Measurements from ENCODE around the gene TXNL4A. TPM values are rescaled to one million over a fixed set of nuclear protein-coding genes. Genes with fewer than 3 reads are reported as not detected.

The TXNL4A gene
- total RNA-seq, 1 donor from 2014 or later: 40.1 TPM

DNA sequence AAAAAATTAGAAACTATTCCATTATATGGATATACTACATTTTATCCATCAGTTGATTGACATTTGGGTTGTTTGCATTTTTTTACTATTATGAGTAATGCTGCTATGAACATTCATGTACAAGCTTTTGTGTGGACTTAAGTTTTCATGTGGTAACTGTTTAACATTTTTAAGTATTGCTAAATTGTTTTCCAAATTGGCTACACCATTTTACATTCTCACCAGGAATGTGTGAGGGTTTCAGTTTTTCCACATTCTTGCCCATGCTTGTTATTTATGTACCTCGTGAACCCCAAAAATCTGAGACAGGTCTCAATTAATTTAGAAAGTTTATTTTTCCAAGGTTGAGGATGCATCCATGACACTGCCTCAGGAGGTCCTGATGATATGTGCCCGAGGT, 3.1 kb upstream of the TXNL4A start:
- no peak for DNase-seq (ENCODE audit: low read depth)

DNA sequence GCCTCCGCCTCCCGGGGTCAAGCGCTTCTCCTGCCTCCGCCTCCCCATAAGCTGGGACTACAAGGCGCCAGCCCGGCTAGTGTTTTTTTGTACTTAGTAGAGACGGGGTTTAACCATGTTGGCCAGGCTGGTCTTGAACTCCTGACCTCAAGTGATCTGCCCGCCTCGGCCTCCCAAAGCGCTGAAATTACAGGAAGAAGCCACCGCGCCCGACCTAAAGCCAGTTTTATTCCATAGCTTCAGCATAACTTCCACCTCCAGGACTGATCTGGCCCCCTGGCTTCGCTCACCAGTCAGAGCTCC, 783 bp upstream of the TXNL4A start:
- DNase-seq (ENCODE audit: low read depth): no peak

DNA sequence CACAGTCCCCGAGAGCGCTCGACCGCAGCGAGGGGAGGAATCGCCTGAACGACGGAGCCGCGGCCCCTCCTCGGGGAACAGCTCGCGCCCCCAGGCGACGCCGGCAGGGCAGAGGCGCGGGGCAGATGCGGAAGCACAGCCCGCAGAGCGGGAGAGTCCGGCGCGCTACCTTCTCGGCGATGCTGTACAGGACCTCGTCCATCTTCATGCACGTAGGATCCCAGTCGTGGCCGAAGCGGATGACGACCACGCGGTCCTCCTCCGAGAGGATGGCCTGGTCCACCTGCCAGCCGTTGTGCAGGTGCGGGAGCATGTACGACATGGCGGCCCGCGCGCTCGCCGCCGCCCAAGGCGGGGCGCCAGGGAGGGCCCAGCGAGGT, 302 bp downstream of the TXNL4A start:
- peak; percentile 10 for DNase-seq (ENCODE audit: low read depth)

GRCh38 chr18:79987566-79987965, 797 bp downstream of the TXNL4A start:
- peak; percentile 37 for DNase-seq (ENCODE audit: low read depth)

DNA sequence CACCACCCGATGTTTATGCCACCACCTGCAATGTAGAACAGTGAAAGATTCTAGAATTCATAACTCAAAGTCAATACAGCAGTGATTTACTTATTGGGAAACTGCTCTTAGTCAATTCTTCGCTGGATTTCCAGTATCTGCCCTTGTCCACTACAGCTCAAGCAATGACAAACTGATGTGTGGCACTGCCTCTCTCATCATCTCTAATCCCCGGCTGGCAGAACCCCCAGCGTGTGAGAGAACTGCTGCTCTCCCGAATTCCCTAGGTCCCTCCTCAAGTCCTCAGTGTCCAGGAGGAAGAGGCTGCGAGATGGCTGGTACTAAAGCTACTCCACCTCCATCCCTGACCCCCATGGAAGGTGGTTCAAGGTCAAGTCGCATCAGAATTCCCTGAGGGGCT, 1.6 kb downstream of the TXNL4A start:
- no peak for DNase-seq (ENCODE audit: low read depth)

- no peak for DNase-seq (ENCODE audit: low read depth)
Observed at GRCh38 chr18:79985172-79985571, 3.2 kb downstream of the TXNL4A start.

- no peak for DNase-seq (ENCODE audit: low read depth)
Observed at GRCh38 chr18:79983793-79984192, 4.6 kb downstream of the TXNL4A start.

DNA sequence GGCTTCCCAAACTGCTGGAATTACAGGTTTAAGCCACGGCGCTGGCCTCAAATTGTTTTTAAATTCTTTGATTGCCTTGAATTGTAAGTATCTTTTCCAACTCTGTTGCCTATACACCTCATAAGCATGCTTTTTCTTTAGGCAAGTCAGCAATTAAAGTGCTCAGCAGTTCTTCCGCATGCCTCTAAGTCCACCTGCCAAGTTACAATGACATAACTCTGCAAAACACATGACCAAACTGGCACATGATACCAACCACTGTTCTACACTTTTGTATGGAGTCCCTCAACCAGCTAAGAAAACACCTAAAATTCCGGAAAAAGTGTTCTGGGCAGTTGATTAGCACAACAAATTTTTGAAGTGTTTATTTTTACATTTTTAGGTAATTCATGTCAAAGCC, 5.1 kb downstream of the TXNL4A start:
- DNase-seq (ENCODE audit: low read depth): peak; percentile 44

- DNase-seq (ENCODE audit: low read depth): no peak
Observed at GRCh38 chr18:79982736-79983135, 5.6 kb downstream of the TXNL4A start.

- no peak for DNase-seq (ENCODE audit: low read depth)
Observed at GRCh38 chr18:79980585-79980984, 7.8 kb downstream of the TXNL4A start.

DNA sequence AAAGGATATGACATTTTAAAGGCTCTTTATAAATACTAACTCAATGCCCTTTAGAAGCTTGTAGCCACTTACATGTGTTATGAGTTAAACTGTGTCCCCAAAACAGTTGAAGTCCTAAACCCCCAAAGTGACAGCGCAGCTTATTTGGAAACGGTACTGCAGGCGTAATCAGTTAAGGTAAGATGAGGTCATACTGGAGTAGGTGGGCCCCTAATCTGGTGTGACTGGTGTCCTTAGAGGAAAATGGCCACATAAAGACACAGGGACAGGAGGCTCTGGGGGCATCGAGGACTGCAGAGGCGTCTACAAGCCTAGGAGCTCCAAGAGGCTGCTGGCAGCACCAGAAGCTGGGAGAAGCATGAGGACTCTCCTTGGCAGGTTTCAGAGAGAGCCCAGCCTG, 8.5 kb downstream of the TXNL4A start:
- no peak for DNase-seq (ENCODE audit: low read depth)

DNA sequence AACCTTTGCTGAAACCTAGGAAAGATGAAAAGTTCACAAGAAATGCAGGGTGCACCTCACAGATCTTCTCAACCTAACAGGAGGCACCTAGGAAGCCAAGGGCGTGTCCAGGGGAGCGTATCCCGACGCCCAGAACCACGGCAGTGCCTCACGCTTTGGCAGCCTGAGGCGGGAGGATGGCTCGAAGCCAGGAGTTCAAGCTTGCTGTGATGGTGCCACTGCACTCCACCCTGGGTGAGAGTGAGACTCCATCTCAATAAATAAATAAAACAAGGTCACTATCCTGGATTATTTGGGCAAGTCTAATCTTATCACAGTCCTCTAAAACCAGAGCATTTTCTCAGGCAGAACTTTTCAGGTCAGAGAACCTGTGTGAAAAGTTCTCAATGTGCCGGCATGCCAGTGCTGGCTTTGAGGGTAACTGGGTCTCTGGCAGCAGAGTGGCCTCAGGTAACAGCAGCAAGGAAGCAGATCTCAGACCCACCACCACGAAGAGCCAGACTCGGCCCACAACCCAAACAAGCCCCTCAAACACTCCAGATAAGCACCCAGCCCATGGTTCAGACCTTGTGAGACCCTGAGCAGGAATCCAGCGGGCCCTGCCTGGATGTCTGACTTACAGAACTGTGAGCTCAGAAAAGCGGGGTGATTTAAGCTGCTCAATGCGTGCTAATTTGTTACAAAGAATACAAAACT, 12.2 kb downstream of the TXNL4A start:
- DNase-seq (ENCODE audit: low read depth): no peak

DNA sequence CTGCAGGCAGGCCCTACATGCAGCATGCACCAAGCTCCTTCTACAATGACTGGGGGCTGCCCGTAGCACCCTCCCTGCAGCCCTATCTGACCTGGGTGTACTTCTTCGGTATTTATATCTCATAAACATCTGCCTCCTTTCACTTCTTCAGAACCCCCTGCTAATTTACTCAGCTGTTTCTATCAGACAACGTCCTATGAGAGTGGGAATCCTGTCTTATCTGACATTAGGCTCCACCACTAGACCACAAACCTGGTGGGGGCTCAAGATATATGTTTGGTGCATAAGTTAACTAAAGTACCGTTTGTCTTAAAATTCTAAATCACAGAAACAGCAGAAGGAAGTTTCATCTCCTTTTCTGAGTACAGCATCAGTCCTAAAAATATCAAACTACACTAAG, 13.3 kb downstream of the TXNL4A start:
- DNase-seq (ENCODE audit: low read depth): no peak

DNA sequence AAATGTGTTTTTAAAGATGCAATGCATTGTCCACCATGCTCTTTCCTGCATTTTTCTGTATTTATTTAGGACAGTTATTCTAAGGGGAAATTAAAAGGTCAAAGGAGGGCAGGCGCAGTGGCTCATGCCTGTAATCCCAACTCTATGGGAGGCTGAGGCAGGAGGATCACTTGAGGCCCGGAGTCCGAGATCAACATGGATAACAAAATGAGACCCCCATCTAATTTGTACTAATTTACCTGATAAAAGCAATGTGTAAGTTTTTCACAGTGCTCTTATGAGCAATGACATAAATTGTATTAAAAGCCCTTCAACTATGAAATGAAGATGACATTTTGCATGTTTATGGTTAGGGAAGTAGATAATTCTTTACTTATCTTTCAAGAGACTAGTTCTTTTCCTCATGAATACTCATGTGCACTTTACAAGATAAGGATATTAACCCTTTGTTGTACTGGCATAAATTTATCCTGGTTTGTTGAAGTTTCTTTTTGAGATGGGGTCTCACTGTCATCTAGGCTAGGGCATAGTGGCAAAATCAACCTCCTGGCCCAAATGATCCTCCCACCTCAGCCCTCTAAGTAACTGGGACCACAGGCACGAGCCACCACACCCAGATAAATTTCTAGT, 14.2 kb downstream of the TXNL4A start:
- no peak for DNase-seq (ENCODE audit: low read depth)

- no peak for DNase-seq (ENCODE audit: low read depth)
Observed at GRCh38 chr18:79973517-79973916, 14.8 kb downstream of the TXNL4A start.

- DNase-seq (ENCODE audit: low read depth): no peak
Observed at GRCh38 chr18:79972720-79973119, 15.6 kb downstream of the TXNL4A start.

DNA sequence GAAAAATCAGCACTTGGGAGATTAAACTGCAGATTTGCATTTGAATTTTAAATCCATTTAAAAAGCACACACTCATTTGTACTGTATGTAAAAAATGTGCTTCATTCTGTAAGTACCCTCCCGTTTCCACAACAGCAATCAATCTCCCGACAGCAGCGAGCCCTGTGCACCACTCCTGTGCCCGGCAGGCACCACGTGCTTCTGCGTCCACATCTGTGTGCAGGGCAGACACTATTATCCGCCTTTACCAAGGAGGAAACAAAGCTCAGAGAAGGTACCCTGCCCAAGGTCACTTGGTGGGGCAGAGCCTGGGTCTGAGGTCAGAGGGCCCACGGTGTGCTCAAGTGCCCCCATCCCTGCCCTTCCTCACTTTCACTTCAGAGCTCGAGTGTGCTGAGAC, 16.4 kb downstream of the TXNL4A start:
- no peak for DNase-seq (ENCODE audit: low read depth)

DNA sequence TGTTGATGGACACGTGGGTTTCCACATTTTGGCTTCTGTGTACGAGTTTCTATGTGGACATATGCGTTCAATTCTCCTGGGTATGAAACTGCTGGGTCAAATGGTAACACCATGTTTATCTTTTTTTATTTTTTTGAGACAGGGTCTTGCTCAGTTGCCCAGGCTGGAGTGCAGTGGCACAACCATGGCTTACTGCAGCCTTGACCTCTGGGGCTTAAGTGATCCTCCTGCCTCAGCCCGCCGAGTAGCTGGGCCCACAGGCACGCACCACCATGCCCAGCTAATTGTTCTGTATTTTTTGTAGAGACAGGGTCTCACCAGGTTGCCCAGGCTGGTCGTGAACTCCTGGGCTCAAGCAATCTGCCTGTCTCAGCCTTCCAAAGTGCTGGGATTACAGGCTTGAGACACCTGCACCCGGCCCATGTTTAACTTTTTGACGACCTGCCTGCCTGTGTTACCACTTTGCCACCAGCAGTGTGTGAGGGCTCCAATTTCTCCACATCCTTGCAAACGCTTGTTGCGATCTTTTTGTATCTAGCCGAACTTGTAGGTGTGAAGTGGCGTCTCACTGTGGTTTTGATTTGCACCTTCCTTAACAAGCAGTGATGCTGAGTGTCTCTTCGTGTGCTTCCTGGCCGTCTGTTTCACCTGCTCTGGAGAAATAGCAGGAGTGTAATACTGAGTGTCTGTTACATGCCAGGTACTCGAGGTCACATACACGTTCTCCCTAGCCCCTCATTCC, 17.0 kb downstream of the TXNL4A start:
- no peak for DNase-seq (ENCODE audit: low read depth)

- DNase-seq (ENCODE audit: low read depth): no peak
Observed at GRCh38 chr18:79970419-79971133, 17.8 kb downstream of the TXNL4A start.

DNA sequence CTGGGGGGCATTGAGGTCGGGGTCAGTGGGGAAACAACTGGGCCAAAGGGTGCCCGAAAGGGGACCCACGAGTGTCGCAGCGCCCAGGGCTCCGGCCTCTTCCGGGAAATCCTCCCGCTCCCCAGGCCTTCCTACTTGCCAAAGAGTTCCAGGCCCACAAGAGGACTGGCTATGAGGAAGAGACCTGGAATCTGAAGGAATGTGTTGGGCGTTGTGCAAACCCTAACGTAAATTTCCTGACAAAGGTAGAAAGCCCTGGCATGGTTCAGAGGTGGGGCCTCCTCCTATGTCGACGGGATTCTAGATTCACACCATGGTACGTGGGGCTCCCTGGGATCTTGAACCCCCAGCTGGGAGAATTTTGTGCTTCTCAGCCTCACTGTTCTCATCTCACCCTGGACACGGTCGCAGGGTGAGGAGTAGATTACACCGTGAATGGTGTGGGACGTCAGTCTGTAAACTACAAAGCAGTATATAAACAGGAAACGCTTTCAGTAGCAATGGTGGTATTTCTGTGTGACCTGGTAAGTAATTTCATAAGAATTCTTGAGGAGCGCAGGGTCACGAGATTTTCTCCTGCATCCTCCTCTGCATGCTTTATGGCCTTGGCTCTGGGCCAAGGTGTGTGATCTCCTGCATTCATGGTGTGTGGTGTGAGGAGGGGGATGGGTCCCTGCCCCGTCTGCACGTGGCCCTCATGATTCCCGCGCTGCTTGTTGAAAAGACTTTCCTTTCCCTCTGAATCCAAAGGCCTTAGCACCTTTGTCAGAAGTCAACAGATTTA, 23.1 kb downstream of the TXNL4A start:
- DNase-seq (ENCODE audit: low read depth): peak; percentile 76

DNA sequence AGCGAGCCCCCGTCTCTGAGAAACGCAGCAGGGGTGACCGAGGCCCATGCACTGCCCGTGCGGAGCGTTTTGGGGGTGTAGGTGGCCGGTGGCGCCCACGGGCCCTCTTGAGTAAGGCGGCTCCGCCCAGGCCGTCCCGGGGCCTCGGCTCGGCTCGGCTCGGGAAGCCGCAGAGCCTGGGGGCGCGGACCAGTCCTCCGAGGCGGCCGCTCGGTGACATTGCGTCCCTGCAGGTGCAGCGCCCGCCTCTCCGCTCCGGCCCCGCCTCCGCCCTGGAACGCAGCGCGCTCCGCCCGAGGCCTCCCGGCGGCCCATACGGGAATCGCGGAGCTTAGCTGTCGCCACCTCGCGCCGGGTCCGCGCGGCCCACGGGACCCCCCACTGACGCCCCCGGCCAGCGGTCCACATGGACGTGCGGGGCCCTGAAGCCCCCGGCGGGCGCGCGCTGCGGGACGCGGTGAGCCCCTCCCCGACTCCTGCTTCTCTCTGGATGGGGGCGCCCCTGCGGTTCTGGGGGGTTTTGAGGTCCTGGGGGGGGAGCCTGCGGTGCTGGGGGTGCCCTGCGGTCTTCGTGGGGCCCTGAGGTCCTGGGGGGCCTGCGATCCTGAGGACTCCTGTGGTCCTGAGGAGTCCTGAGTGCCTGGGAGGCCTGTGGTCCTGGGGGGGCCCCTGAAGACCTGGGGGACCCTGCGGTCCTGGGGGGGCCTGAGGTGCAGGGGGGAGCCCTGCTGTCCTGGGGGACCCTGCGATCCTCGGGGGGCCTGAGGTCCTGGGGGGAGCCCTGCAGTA, 23.8 kb downstream of the TXNL4A start, which contains the start of gene HSBP1L1:
Gene HSBP1L1, plus strand, starts transcription at position 314 of the 789 bp plus-strand sequence. Its CDS starts 93 bp downstream, at position 407.
- DNase-seq (ENCODE audit: low read depth): peak; percentile 18
